ENCODE results near the gene SEC14L5. TPM values are rescaled to one million over a fixed set of nuclear protein-coding genes. Genes with fewer than 3 reads are reported as not detected.

Gene SEC14L5
- total RNA-seq, 1 donor from 2014 or later = 0.41 TPM

DNA sequence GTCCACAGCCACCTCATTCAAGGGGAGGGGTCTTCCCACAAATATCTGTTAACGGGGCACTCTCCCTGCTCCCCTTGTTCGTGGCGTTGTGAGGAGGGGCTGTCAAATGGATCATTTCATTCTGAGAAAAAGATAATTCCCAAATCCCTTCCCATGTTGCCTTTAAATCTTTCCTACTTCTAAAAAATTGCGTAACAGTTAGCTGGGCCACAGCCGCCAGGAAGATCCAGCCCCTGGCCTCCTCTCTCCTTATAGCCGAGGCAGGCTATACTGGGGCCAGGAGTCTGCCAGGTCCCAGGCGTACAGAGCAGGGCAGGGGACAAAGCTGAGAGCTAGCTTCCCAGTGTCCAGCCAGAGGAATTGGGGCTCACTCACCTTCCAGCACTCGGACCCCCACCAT lies 107.2 kb downstream of the SEC14L5 start:
- no peak overlapping the region for H3K27ac Mint-ChIP-seq
- Histone ChIP-seq H3K9ac (peak overlapping the region; percentile 32), H3K4me3 (no peak overlapping the region), H3K27me3 (no peaks in the 10 kb centered on the region), H3F3A (ENCODE audit: low read depth) (peaks cover 2% of the 10 kb centered on the region), H3K4me2 (no peak overlapping the region), H3K27ac (no peak overlapping the region), H3K9me3 (ENCODE audit: low read depth) (no peaks in the 10 kb centered on the region), H3K4me1 (no peaks in the 10 kb centered on the region), H3K36me3 (no peaks in the 10 kb centered on the region), H2AFZ (replicated peaks) (no peak overlapping the region), H4K20me1 (ENCODE audit: low read depth) (no peaks in the 10 kb centered on the region), H3K79me2 (ENCODE audit: low read depth) (no peaks in the 10 kb centered on the region)
- no peak overlapping the region for H3K4me3 Mint-ChIP-seq
- H3K9me3 Mint-ChIP-seq = no peaks in the 10 kb centered on the region
- peaks cover 6% of the 10 kb centered on the region for H3K27me3 Mint-ChIP-seq (ENCODE audit: insufficient read depth, low read depth)
- no peak for TF ChIP-seq CTCF (IDR thresholded peaks at IDR 0.05)
- no peak for TF ChIP-seq EZH2 (IDR thresholded peaks at IDR 0.05)
- TF ChIP-seq EZH2phosphoT487 (IDR thresholded peaks at IDR 0.05) = no peak
- DNase-seq (ENCODE audit: low spot score) = no peak
- no peaks in the 10 kb centered on the region for H3K36me3 Mint-ChIP-seq
- H3K4me1 Mint-ChIP-seq = no peaks in the 10 kb centered on the region

DNA sequence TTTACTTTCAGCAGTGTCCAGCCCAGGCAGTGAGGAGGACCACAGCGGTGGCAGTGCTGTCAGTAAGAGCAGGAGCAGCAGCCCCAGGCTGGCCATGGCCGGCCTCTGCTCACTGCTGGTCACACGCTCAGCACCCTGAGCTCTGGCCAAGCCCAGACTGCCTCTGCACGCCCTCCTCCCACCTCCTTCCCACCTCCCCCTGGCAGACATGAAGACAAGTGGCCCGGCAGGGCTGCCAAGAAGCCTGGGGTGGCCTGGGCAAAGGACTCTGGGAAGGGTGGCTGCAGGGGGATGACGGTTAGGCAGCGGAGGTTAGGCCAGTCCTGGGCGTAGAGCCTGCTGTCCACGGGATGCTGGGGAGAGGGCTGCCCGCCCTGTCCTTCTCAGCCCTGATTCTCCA lies 107.7 kb downstream of the SEC14L5 start, which contains the start of gene C16orf89:
Gene C16orf89, minus strand, starts transcription at position 144 of the 400 bp plus-strand sequence. Its CDS starts 48 bp downstream, at position 96.
- Histone ChIP-seq H3K79me2 (ENCODE audit: low read depth) (no peaks in the 10 kb centered on the region), H3F3A (ENCODE audit: low read depth) (no peaks in the 10 kb centered on the region), H3K9ac (peak within 1 kb of the TSS; percentile 32), H4K20me1 (ENCODE audit: low read depth) (no peaks in the 10 kb centered on the region), H2AFZ (replicated peaks) (no peak within 1 kb of the TSS), H3K4me1 (no peaks in the 10 kb centered on the region), H3K4me3 (no peak within 1 kb of the TSS), H3K27me3 (no peaks in the 10 kb centered on the region), H3K27ac (no peak within 1 kb of the TSS), H3K4me2 (no peak within 1 kb of the TSS), H3K36me3 (no peaks in the 10 kb centered on the region), H3K9me3 (ENCODE audit: low read depth) (no peaks in the 10 kb centered on the region)
- H3K27me3 Mint-ChIP-seq (ENCODE audit: insufficient read depth, low read depth) = peaks cover 7% of the 10 kb centered on the region
- H3K4me3 Mint-ChIP-seq = no peak within 1 kb of the TSS
- TF ChIP-seq EZH2phosphoT487 (IDR thresholded peaks at IDR 0.05) (no peak), CTCF (IDR thresholded peaks at IDR 0.05) (no peak), EZH2 (IDR thresholded peaks at IDR 0.05) (no peak)
- no peak for DNase-seq (ENCODE audit: low spot score)
- H3K4me1 Mint-ChIP-seq = no peaks in the 10 kb centered on the region
- no peaks in the 10 kb centered on the region for H3K9me3 Mint-ChIP-seq
- H3K27ac Mint-ChIP-seq = no peak within 1 kb of the TSS
- no peaks in the 10 kb centered on the region for H3K36me3 Mint-ChIP-seq

DNA sequence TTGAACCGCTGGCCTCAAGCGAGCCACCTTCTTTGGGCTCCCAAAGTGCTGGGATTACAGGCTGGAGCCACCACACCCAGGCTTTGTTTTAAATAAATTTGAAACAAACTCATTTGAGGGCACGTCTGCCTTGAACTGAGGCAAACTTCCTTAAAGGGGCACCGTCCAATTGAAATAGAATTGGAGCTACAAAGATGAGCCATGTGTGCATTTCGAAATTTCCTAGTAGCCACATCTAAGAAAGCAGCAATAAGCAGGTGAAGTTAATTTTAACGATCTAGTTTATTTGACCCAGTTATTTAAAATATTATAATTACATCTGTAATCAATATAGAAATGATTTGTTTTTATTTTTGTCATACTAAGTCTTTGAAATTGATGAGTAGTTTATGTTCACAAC lies 108.4 kb downstream of the SEC14L5 start:
- H3K4me3 ChIP-seq = no peak overlapping the region
- H3K9ac ChIP-seq = peak overlapping the region; percentile 28
- no peaks in the 10 kb centered on the region for H3K36me3 ChIP-seq
- H3K79me2 ChIP-seq (ENCODE audit: low read depth) = no peaks in the 10 kb centered on the region
- no peak overlapping the region for H3K4me3 Mint-ChIP-seq
- H3K4me1 ChIP-seq = no peaks in the 10 kb centered on the region
- H3K27ac Mint-ChIP-seq = no peak overlapping the region
- H3F3A ChIP-seq (ENCODE audit: low read depth) = no peaks in the 10 kb centered on the region
- no peak overlapping the region for H3K27ac ChIP-seq
- H3K4me2 ChIP-seq = no peak overlapping the region
- H3K9me3 ChIP-seq (ENCODE audit: low read depth) = no peaks in the 10 kb centered on the region
- H2AFZ ChIP-seq (replicated peaks) = no peak overlapping the region
- H3K9me3 Mint-ChIP-seq = no peaks in the 10 kb centered on the region
- peaks cover 8% of the 10 kb centered on the region for H3K27me3 Mint-ChIP-seq (ENCODE audit: insufficient read depth, low read depth)
- TF ChIP-seq EZH2phosphoT487 (IDR thresholded peaks at IDR 0.05) (no peak), EZH2 (IDR thresholded peaks at IDR 0.05) (no peak), CTCF (IDR thresholded peaks at IDR 0.05) (no peak)
- no peaks in the 10 kb centered on the region for H3K36me3 Mint-ChIP-seq
- H3K4me1 Mint-ChIP-seq = no peaks in the 10 kb centered on the region
- no peak for DNase-seq (ENCODE audit: low spot score)
- H4K20me1 ChIP-seq (ENCODE audit: low read depth) = no peaks in the 10 kb centered on the region
- H3K27me3 ChIP-seq = no peaks in the 10 kb centered on the region

Other genes with a start within 250 kb of the SEC14L5 start
- 20.6 and 32.7 TPM in 2 replicates for gene ANKS3, start 224.1 kb upstream of the SEC14L5 start, total RNA-seq (ENCODE audit: low replicate concordance)
- gene DNAAF8, start 223.8 kb upstream of the SEC14L5 start, total RNA-seq (ENCODE audit: low replicate concordance) = not detected in 2 replicates
- 4.2 and 17.9 TPM in 2 replicates for gene ZNF500, start 191.2 kb upstream of the SEC14L5 start, total RNA-seq (ENCODE audit: low replicate concordance)
- not detected in 2 replicates for gene SEPTIN12, start 170.0 kb upstream of the SEC14L5 start, total RNA-seq (ENCODE audit: low replicate concordance)
- gene SMIM22, start 163.0 kb upstream of the SEC14L5 start, total RNA-seq (ENCODE audit: low replicate concordance) = not detected in 2 replicates
- 22.2 and 49.3 TPM in 2 replicates for gene ROGDI, start 155.7 kb upstream of the SEC14L5 start, total RNA-seq (ENCODE audit: low replicate concordance)
- gene GLYR1, start 111.0 kb upstream of the SEC14L5 start, total RNA-seq (ENCODE audit: low replicate concordance) = 53.0 and 57.0 TPM in 2 replicates
- 28.4 and 32.7 TPM in 2 replicates for gene UBN1, start 110.8 kb upstream of the SEC14L5 start, total RNA-seq (ENCODE audit: low replicate concordance)
- gene PPL, start 21.2 kb upstream of the SEC14L5 start, total RNA-seq (ENCODE audit: low replicate concordance) = 1.0 and 2.8 TPM in 2 replicates
- 3.3 and 19.9 TPM in 2 replicates for gene NAGPA, start 75.6 kb downstream of the SEC14L5 start, total RNA-seq (ENCODE audit: low replicate concordance)
- gene C16orf89, start 107.6 kb downstream of the SEC14L5 start, total RNA-seq (ENCODE audit: low replicate concordance) = 0.37 and 1.0 TPM in 2 replicates
- 6.1 and 12.5 TPM in 2 replicates for gene ALG1, start 113.5 kb downstream of the SEC14L5 start, total RNA-seq (ENCODE audit: low replicate concordance)
- gene EEF2KMT, start 139.5 kb downstream of the SEC14L5 start, total RNA-seq (ENCODE audit: low replicate concordance) = 4.1 and 10.7 TPM in 2 replicates

Measured in neural progenitor cell (in vitro differentiated cells).